GM21619 (cell line): ENCODE data around the gene KRTAP4-11.
"Not testable (repeated sequence)": the region's sequence is repeated elsewhere in the genome, so short reads cannot be mapped to it uniquely, and the experiment has no call there.

Source experiments
- ATAC-seq: cut with Tn5 transposase; IDR thresholded peaks from one replicate; pipeline ENCODE4 v1.9.1; 2021; ENCODE audit not compliant: unreplicated experiment

KRTAP4-11 gene

GRCh38 chr17:41088760-41089352 is 29.3 kb downstream of the KRTAP4-11 start:
- not testable (repeated sequence) for ATAC-seq

GRCh38 chr17:41084100-41084856 is 33.9 kb downstream of the KRTAP4-11 start, which contains the start of gene KRTAP4-7:
TSS of gene KRTAP4-7 (plus strand) at chr17:41084150. CDS start at chr17:41084207, 57 bp downstream.
- not testable (repeated sequence) for ATAC-seq

- not testable (repeated sequence) for ATAC-seq
Observed at GRCh38 chr17:41083427-41083826, 34.7 kb downstream of the KRTAP4-11 start.

GRCh38 chr17:41082626-41083025 is 35.5 kb downstream of the KRTAP4-11 start:
- ATAC-seq, result no peak

- no peak for ATAC-seq
Observed at GRCh38 chr17:41076788-41077187, 41.4 kb downstream of the KRTAP4-11 start.

- ATAC-seq, result no peak
Observed at GRCh38 chr17:41073676-41074075, 44.5 kb downstream of the KRTAP4-11 start.

GRCh38 chr17:41071606-41072360 is 46.4 kb downstream of the KRTAP4-11 start:
- no peak for ATAC-seq

- no peak for ATAC-seq
Observed at GRCh38 chr17:41069031-41069430, 49.1 kb downstream of the KRTAP4-11 start.

GRCh38 chr17:41067281-41067680 is 50.9 kb downstream of the KRTAP4-11 start:
- no peak for ATAC-seq
